ENCODE measurements around the gene PRUNE2.
A peak's percentile ranks its signal among the peaks of the same experiment; 100 is the strongest.
"Not testable (repeated sequence)": the region's sequence is repeated elsewhere in the genome, so short reads cannot be mapped to it uniquely, and the experiment has no call there.

PRUNE2 gene

DNA sequence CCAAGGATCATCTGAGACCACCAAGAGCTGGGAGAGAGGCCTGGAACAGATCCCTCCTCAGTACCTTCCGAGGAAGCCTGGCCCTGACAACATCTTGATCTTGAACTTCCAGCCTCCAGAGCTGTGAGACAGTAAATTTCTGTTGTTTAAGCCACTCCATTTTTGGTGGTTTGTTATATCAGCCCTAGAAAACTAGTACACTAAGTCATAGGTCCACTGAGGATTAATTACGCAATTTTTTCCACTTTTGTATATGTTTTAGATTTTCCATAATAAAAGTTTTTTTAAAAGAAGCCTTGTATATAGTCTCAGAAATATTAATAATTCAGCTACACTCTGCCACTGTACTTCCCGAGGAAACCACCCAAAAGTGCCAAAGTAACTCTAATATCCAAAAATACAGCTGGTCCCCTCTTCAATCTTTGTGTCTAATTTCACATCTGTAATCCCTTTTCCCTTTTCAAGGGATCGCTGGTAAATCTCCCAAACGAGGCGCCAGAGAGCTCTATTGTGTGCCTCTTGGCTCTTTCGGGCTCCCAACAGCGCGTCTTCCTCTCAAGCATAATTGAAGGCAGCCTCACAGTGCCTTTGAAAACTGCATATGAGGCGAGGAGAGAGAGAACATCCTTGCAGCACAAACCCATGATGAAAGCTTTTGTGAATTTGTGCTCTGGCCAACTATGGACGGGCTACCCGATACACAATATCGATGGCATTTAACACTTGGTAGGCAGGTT is 32.7 kb downstream of the PRUNE2 start:
- Histone ChIP-seq H3K9me3 (no peaks in the 10 kb centered on the region), H3K27ac (peak overlapping the region; percentile 84 to 91), H3K27me3 (no peaks in the 10 kb centered on the region), H3K36me3 (no peaks in the 10 kb centered on the region), H3K4me3 (no peak overlapping the region), H3K4me1 (peaks cover 0 to 96% (median 59%) of the 10 kb centered on the region in 4 donors)
- TF ChIP-seq CTCF (IDR thresholded peaks at IDR 0.05) = no peak
- DNase-seq = peak; percentile 48 to 71
- intact Hi-C loops (cut with DNase I; ENCODE audit: low total_unique reads) = no loop called here

DNA sequence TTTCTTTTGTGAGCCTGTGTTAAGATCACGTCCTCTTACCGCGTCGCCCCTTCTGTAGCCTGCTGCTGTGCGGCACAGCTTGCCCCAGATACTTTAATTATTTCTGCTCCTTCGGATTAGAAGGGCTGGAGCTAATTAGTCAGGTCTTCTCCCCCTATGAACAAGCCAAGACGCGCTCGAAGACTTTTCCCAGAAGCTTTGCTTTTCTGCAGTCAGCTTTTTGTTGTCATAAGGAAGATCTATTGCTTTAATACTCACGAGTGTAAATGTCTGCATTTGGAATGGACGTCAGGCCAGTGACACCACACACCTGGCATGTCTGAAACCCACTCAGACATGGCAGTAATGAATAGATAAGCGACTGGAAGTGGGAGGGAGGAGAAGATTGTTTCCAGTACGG is 37.0 kb downstream of the PRUNE2 start:
- H3K4me3 ChIP-seq = peak overlapping the region in 1 of 2 donors; percentile 19
- peaks cover 0 to 95% (median 49%) of the 10 kb centered on the region in 4 donors for H3K4me1 ChIP-seq
- TF ChIP-seq CTCF (IDR thresholded peaks at IDR 0.05) = no peak
- no peaks in the 10 kb centered on the region for H3K27me3 ChIP-seq
- DNase-seq = no peak
- no peaks in the 10 kb centered on the region for H3K9me3 ChIP-seq
- intact Hi-C loops (cut with DNase I; ENCODE audit: low total_unique reads) = no loop called here
- no peaks in the 10 kb centered on the region for H3K36me3 ChIP-seq
- peak overlapping the region; percentile 84 to 91 for H3K27ac ChIP-seq

GRCh38 chr9:76866689-76867088 is 39.2 kb downstream of the PRUNE2 start:
- Histone ChIP-seq H3K9me3 (no peaks in the 10 kb centered on the region), H3K4me3 (no peak overlapping the region), H3K27me3 (no peaks in the 10 kb centered on the region), H3K36me3 (no peaks in the 10 kb centered on the region), H3K4me1 (peaks cover 0 to 95% (median 34%) of the 10 kb centered on the region in 4 donors), H3K27ac (peak overlapping the region; percentile 84 to 91)
- DNase-seq = no peak
- TF ChIP-seq CTCF (IDR thresholded peaks at IDR 0.05) = no peak
- intact Hi-C loops (cut with DNase I; ENCODE audit: low total_unique reads) = no loop called here

GRCh38 chr9:76863832-76864231 is 42.1 kb downstream of the PRUNE2 start:
- no peaks in the 10 kb centered on the region for H3K27me3 ChIP-seq
- no peaks in the 10 kb centered on the region for H3K36me3 ChIP-seq
- peak overlapping the region in 1 of 2 donors; percentile 26 for H3K27ac ChIP-seq
- no peak overlapping the region for H3K4me3 ChIP-seq
- peaks cover 0 to 84% (median 23%) of the 10 kb centered on the region in 4 donors for H3K4me1 ChIP-seq
- intact Hi-C loops (cut with DNase I; ENCODE audit: low total_unique reads) = no loop called here
- TF ChIP-seq CTCF (IDR thresholded peaks at IDR 0.05) = no peak
- DNase-seq = no peak
- no peaks in the 10 kb centered on the region for H3K9me3 ChIP-seq

GRCh38 chr9:76859860-76860259 is 46.1 kb downstream of the PRUNE2 start:
- TF ChIP-seq CTCF (IDR thresholded peaks at IDR 0.05) = no peak
- no peak for DNase-seq
- Histone ChIP-seq H3K36me3 (no peaks in the 10 kb centered on the region), H3K4me1 (peaks cover 0 to 56% (median 4%) of the 10 kb centered on the region in 4 donors), H3K9me3 (no peaks in the 10 kb centered on the region), H3K27ac (no peak overlapping the region), H3K4me3 (no peak overlapping the region), H3K27me3 (no peaks in the 10 kb centered on the region)
- intact Hi-C loops (cut with DNase I; ENCODE audit: low total_unique reads) = no loop called here

DNA sequence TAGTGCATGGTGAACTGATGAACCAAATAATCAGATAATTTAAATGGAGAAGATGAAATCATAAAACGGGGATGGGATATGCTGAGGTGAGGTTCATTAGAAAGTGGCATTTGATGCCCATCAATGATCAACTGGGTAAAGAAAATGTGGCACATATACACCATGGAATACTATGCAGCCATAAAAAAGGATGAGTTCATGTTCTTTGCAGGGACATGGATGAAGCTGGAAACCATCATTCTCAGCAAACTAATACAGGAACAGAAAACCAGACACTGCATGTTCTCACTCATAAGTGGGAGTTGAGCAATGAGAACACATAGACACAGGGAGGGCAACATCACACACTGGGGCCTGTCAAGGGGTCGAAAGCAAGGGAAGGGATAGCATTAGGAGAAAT is 47.7 kb downstream of the PRUNE2 start:
- H3K36me3 ChIP-seq; intact Hi-C loops (cut with DNase I; ENCODE audit: low total_unique reads); H3K27me3 ChIP-seq; DNase-seq; H3K9me3 ChIP-seq; H3K4me3 ChIP-seq; H3K27ac ChIP-seq: not testable (repeated sequence)
- peaks cover 0 to 40% (median 3%) of the 10 kb centered on the region in 4 donors for H3K4me1 ChIP-seq
